T-helper 9 cell (primary cell): ENCODE results near the gene GTF2I.
"Not testable (repeated sequence)": the region's sequence is repeated elsewhere in the genome, so short reads cannot be mapped to it uniquely, and the experiment has no call there.

ENCODE experiments used
- DNase-seq: peaks from one replicate; pipeline ENCODE4 v3.0.0-alpha.2; 2020
- total RNA-seq, 2 donors: gene quantifications; one replicate each; lab custom pipeline; 2026; lab: John Stamatoyannopoulos, UW

GTF2I gene
- total RNA-seq, result 55.3 to 99.4 reads per million in 2 donors

GRCh38 chr7:74657692-74658177 is at the start of gene GTF2I:
TSS of gene GTF2I (plus strand) at chr7:74657718. CDS start at chr7:74689129, 31,411 bp downstream.
- DNase-seq, result peak; percentile 37

GRCh38 chr7:74612015-74612829 is 45.3 kb upstream of the GTF2I start:
- no peak for DNase-seq

- no peak for DNase-seq
Observed at GRCh38 chr7:74615933-74616780, 41.4 kb upstream of the GTF2I start.

DNA sequence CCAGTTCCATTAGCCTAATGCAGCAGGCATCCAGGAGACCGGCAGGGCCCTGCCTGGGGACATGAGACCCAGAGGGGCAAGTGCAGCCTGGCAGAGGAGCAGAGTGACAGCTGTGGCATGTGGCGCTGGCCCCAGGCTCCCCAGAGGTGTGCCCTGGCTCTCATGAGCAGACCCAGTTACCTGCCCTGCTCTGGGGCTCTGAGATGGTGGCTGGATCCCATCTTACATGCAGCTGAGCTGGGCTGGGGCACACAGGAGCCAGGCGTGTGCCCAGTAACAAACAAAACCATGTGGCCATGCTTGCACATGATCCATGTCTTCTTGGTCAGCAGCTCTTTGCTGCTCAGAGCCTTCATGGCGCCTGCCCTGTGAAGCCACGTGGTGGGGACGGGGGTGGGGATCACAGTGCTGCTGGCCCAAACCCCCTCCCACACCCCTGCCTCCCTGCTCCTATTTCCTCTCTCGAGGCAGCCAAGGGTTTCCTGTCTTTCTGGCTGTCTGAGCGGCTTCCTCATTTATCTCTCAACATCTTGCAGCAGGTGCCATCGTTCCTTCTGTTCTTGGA is 40.3 kb upstream of the GTF2I start:
- DNase-seq, result no peak

DNA sequence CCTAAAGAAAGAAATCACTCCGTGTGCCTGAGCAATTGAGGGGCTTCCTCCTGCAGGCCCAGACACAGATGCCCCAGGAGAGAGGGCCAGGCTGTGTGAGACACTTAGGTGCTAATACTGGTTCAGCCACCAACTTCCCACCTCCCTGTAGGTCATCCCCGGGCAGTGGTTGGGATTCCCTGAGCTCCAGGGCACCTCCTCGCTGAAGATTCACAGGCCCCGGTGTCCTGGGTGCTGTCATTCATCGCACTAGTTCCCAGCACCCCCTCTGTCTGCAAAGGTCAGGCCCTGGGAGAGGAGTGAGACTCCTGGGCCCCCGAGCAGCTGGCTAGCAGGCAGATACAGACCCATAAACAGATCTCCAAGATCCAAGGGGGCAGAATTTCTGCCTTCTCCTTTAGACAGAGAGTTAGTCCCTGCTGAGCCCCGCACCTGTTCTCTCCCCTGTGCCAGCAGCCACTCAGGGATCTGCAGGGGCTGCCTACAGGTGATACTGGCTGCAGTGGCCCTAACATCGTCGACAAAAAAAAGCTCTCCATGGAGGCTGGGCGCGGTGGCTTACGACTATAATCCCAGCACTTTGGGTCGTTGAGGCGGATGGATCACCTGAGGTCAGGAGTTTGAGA is 38.2 kb upstream of the GTF2I start:
- no peak for DNase-seq

- DNase-seq, result no peak
Observed at GRCh38 chr7:74622228-74622749, 35.2 kb upstream of the GTF2I start.

GRCh38 chr7:74623135-74623534 is 34.4 kb upstream of the GTF2I start:
- DNase-seq, result no peak

DNA sequence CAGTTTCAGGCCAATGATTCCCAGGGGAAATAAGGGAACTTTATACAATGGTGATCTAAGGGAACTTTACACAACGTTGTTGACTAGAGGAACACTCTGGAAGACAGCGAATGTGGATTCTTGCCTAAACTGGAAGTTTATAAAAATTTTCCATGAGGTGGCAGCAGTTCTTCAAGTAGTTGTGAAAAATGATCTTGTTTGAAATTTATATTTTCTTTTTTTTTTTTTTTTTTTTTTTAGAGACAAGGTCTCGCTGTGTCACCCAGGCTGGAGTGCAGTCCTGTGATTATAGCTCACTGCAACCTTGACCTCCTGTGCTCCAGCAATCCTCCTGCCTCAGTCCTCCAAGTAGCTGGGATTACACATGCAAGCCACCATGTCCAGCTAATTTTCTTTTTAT is 32.1 kb upstream of the GTF2I start:
- DNase-seq, result no peak

DNA sequence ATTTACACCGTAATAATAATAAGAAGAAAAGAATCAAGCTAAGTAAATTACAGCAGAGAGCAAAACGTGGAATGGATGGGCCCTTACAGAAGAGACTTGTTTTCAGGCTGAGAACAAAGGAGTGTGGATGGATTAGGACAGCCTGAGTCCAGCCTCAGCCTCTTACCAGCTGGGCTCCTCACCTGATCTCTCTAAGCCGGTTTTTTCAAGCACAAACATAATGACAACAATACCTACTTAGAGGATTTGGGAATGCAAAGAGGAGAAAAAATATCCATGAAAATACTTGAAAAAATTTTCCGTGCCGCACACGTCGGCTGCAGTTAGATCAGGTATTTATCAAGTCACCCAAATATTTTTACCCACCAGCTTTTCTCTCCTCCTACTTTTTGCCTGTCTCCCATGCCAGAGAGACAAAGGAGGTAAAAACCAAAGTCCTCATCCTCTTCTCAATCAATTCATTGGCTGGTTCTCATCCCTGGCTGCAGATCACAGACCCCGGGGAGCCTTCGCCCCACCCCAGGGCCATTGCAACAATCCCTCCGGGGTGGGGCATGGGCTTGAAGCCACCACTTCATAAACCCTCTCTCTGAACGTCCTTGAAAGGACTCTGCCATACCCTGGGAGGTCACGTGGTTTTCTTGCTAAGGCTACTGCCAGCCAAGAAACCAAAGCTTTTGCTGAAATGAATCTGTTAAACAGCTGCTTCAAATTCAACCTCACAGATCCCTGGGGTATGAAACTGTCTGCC is 29.7 kb upstream of the GTF2I start:
- no peak for DNase-seq

DNA sequence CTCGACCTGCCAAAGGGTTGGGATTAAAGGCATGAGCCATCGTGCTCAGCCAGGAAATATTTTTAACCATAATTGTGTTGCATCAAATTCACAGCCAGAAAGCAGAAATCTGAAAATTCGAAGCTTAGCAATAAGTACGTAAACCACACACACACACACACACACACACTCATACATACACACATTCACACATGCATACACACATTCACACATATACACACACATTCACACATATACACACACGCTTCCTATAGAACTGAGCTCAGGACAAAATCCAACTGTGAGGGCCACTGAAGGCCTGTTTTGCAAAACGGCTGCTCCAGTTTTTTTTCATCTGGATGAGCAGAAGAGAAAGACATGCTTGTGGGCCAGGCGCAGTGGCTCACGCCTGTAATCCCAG is 25.0 kb upstream of the GTF2I start:
- DNase-seq, result no peak

DNA sequence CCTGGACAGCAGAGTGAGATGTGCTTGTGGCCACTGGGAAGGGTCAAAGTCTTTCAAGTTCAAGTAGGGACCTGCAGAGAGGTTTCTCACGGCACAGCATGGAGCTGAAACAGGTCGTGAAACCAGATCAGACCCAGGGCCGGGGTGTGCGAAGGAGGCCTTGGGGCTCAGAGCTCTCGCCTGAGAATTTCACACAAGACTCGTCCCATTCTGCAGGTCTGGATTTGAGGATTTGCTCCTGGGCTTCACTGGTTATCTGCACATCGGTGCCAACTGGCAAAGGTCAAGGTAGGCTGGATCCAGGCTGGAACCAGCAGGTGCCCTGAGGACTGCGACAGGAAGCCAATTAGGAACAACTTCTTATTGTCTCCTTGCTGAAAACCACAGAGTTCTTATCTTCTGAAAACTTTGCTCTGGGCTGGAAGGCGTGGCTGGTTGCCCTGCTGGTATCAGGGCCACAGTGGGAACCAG is 24.0 kb upstream of the GTF2I start:
- DNase-seq, result no peak

GRCh38 chr7:74637745-74638144 is 19.8 kb upstream of the GTF2I start:
- DNase-seq, result no peak

DNA sequence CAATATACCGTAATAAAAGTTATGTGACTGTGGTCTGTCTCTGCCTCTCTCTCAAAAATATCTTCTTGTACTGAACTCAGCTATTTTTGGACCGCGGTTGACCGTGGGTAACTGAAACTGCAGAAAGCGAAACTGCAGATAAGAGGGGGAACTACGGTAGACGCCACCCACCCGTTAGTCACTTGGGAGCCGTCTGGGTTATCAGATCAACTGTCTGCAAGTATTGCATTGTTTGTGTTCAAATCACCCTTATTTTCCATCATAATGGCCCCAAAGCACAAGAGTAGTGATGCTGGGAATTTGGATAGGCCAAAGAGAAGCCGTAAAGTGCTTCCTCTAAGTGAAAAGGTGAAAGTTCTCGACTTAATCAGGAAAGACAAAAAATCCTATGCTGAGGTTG is 7.5 kb upstream of the GTF2I start:
- DNase-seq, result peak; percentile 42

DNA sequence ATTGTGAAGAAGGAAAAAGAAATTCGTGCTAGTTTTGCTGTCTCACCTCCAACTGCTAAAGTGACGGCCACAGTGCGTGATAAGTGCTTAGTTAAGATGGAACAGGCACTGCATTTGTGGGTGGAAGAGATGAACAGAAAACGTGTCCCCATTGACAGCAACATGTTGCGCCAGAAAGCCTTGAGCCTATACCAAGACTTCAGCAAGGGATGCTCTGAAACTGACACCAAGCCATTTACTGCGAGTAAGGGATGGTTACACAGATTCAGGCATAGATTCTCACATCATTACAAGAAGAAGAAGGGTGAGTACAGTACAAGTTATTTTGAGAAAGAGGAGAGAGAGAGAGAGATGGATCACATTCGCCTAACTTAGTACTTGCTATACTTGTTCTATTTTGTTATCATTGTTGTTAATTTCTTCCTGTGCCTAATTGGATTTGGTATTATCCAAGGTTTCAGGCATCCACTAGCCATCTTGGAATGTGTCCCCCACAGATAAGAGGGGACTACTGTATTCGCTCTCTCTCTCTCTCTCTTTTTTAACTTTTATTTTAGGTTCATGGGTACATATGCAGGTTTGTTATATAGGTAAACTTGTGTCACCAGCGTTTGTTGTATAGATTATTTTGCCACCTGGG is 6.9 kb upstream of the GTF2I start:
- not testable (repeated sequence) for DNase-seq

- not testable (repeated sequence) for DNase-seq
Observed at GRCh38 chr7:74651133-74651504, 6.4 kb upstream of the GTF2I start.

DNA sequence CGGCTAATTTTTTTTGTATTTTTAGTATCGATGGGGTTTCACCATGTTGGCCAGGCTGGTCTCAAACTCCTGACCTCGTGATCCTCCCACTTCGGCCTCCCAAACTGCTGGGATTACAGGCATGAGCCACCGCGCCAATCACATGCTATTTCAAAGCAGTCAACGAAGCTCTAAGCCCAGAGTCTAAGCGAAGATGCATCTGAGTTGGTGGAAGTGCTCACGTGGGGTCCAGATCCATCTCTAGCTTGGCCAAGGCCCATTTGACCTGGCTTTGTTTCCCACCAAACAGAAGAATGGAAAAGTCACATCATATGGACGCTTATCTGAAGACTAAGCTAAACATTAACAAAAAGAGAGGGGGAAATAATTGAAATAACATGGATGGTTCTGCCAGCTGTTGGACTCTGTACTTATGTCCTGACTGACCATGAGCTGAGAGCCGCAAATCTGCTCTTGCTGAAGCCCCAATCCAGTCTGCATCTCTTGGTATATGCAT is 3.8 kb upstream of the GTF2I start:
- no peak for DNase-seq

DNA sequence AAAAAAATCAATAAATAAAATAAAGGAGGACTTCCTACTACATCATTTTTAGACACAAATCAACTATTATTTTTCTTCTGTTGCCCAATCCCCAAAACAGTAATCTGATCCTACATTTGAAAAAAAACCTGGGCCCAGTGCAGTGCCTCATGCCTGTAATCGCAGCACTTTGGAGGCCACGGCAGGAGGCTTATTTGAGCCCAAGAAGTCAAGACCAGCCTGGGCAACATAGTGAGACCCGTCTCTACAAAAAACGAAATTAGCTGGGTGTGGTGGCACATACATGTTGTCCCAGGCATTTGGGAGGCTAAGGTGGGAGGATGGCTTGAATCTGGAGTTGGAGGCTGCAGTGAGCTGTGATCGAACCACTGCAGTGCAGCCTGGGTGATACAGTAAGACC is 2.7 kb upstream of the GTF2I start:
- DNase-seq, result no peak

GRCh38 chr7:74655324-74655723 is 2.2 kb upstream of the GTF2I start:
- no peak for DNase-seq

- DNase-seq, result no peak
Observed at GRCh38 chr7:74655768-74656440, 1.6 kb upstream of the GTF2I start.

DNA sequence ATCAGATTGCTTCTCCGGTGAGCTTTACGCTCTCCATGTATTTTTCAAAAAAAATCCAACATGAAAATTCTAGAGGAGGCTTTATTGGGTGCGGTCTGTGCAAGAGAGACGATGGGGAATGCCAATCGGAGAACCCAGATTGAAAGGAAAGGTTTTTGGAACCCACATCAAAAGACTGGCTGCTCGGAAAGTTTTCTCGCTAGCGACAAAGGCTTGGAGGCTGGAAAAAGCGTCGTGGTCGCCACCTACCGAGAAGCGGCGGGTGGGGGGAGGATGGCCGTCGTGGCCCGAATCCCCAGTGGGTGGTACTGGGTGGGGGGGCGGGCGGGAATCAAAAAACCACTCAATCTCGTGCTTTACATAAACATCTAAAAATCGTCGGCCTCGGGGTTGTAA is 1.1 kb upstream of the GTF2I start:
- DNase-seq, result peak; percentile 45
